Measurements from ENCODE around the gene RAB11FIP4.

RAB11FIP4 gene

GRCh38 chr17:31405890-31406371, 14.5 kb downstream of the RAB11FIP4 start:
- H3K27me3 ChIP-seq (ENCODE audit: insufficient read depth, poor library complexity, severe bottlenecking): no peaks in the 10 kb centered on the region
- no peaks in the 10 kb centered on the region for H3K9me3 ChIP-seq (ENCODE audit: severe bottlenecking)
- peak; percentile 50 for ATAC-seq (ENCODE audit: low read depth)
- no peaks in the 10 kb centered on the region for H3K4me1 ChIP-seq (ENCODE audit: insufficient read depth, poor library complexity, severe bottlenecking)
- no peaks in the 10 kb centered on the region for H3K36me3 ChIP-seq (ENCODE audit: low read depth)
- no peak overlapping the region for H3K4me3 ChIP-seq (ENCODE audit: severe bottlenecking)
- TF ChIP-seq, protein P1, sequence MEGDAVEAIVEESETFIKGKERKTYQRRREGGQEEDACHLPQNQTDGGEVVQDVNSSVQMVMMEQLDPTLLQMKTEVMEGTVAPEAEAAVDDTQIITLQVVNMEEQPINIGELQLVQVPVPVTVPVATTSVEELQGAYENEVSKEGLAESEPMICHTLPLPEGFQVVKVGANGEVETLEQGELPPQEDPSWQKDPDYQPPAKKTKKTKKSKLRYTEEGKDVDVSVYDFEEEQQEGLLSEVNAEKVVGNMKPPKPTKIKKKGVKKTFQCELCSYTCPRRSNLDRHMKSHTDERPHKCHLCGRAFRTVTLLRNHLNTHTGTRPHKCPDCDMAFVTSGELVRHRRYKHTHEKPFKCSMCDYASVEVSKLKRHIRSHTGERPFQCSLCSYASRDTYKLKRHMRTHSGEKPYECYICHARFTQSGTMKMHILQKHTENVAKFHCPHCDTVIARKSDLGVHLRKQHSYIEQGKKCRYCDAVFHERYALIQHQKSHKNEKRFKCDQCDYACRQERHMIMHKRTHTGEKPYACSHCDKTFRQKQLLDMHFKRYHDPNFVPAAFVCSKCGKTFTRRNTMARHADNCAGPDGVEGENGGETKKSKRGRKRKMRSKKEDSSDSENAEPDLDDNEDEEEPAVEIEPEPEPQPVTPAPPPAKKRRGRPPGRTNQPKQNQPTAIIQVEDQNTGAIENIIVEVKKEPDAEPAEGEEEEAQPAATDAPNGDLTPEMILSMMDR (IDR thresholded peaks at IDR 0.05; ENCODE audit: poor library complexity, severe bottlenecking): no peak
- H3K27ac ChIP-seq (ENCODE audit: poor library complexity, severe bottlenecking): no peak overlapping the region
- no peak for DNase-seq (ENCODE audit: low spot score)

DNA sequence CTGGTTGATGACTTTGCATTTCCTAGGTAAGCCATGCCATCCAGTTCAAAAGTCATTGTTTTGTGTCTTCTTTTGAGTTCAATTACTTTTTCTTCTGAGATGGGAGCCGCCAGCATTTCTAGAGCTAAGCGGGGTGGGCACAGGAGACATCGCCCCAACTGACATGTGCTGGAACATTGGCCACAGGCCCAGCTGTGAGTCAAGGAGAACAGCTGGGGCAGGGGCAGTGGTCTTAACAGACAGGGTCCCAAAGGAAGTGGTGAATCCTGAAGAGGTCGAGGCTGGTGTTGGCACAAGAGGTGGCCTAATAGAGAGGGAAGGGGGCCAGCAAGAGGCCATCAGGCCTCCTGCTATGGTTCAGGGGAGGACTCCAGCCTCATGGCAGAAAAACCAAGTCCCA, 17.1 kb downstream of the RAB11FIP4 start:
- H3K27me3 ChIP-seq (ENCODE audit: insufficient read depth, poor library complexity, severe bottlenecking): no peaks in the 10 kb centered on the region
- DNase-seq (ENCODE audit: low spot score) (no peak), ATAC-seq (ENCODE audit: low read depth) (no peak)
- TF ChIP-seq, protein P1 (IDR thresholded peaks at IDR 0.05; ENCODE audit: poor library complexity, severe bottlenecking): no peak
- H3K27ac ChIP-seq (ENCODE audit: poor library complexity, severe bottlenecking): no peak overlapping the region
- no peaks in the 10 kb centered on the region for H3K9me3 ChIP-seq (ENCODE audit: severe bottlenecking)
- H3K36me3 ChIP-seq (ENCODE audit: low read depth): no peaks in the 10 kb centered on the region
- no peak overlapping the region for H3K4me3 ChIP-seq (ENCODE audit: severe bottlenecking)
- no peaks in the 10 kb centered on the region for H3K4me1 ChIP-seq (ENCODE audit: insufficient read depth, poor library complexity, severe bottlenecking)

- TF ChIP-seq, protein P1 (IDR thresholded peaks at IDR 0.05; ENCODE audit: poor library complexity, severe bottlenecking): no peak
- no peak overlapping the region for H3K4me3 ChIP-seq (ENCODE audit: severe bottlenecking)
- DNase-seq (ENCODE audit: low spot score): no peak
These were observed 20.3 kb downstream of the RAB11FIP4 start for GRCh38 chr17:31411707-31412285.

GRCh38 chr17:31412511-31412910, 21.0 kb downstream of the RAB11FIP4 start:
- DNase-seq (ENCODE audit: low spot score) (no peak), ATAC-seq (ENCODE audit: low read depth) (no peak)
- no peaks in the 10 kb centered on the region for H3K36me3 ChIP-seq (ENCODE audit: low read depth)
- H3K4me1 ChIP-seq (ENCODE audit: insufficient read depth, poor library complexity, severe bottlenecking): no peaks in the 10 kb centered on the region
- TF ChIP-seq, protein P1 (IDR thresholded peaks at IDR 0.05; ENCODE audit: poor library complexity, severe bottlenecking): no peak
- H3K4me3 ChIP-seq (ENCODE audit: severe bottlenecking): no peak overlapping the region
- H3K9me3 ChIP-seq (ENCODE audit: severe bottlenecking): no peaks in the 10 kb centered on the region
- no peaks in the 10 kb centered on the region for H3K27me3 ChIP-seq (ENCODE audit: insufficient read depth, poor library complexity, severe bottlenecking)
- no peak overlapping the region for H3K27ac ChIP-seq (ENCODE audit: poor library complexity, severe bottlenecking)

More at GRCh38 chr17:31411707-31412285, 20.3 kb downstream of the RAB11FIP4 start:
- H3K36me3 ChIP-seq (ENCODE audit: low read depth): no peaks in the 10 kb centered on the region
- ATAC-seq (ENCODE audit: low read depth): no peak
- no peaks in the 10 kb centered on the region for H3K27me3 ChIP-seq (ENCODE audit: insufficient read depth, poor library complexity, severe bottlenecking)
- H3K27ac ChIP-seq (ENCODE audit: poor library complexity, severe bottlenecking): no peak overlapping the region
- H3K4me1 ChIP-seq (ENCODE audit: insufficient read depth, poor library complexity, severe bottlenecking): no peaks in the 10 kb centered on the region
- H3K9me3 ChIP-seq (ENCODE audit: severe bottlenecking): no peaks in the 10 kb centered on the region

DNA sequence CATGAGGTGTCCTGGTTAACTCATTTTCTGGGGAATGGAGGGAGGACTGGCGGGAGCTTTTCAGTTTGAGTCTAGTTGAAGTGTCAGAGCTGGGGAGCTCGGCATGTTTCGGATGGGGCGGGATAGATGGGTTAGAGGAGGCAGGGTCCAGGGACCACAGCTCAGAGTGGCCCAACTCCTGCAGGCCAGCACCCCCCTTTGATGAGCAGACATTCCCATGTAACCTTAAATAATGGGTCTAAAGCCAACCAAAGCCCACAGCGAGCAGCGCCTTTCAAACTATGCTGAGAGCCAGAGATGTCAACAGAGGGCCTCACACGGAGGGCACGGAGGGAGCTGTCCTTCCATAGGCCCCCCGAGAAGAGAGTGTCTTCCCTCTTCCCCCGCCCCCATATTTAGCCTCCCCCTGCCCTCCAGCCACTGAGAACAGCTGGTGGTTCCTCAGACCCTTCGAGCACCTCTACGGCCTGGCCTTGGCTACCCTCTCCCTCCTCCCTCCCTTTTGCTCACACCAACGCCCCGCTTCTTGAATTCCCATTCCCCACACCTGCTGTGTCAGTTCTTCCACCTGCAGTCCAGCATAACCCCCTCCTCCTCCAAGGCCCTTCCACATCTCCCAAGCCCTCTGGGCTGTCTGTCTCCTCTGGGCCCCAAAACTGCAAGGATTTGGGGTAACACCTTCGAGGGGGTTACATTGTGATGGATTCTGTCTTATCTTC, 21.8 kb downstream of the RAB11FIP4 start:
- Histone ChIP-seq H3K27ac (ENCODE audit: poor library complexity, severe bottlenecking) (no peak overlapping the region), H3K36me3 (ENCODE audit: low read depth) (no peaks in the 10 kb centered on the region)
- no peak for DNase-seq (ENCODE audit: low spot score)

More for the DNA sequence above, 21.8 kb downstream of the RAB11FIP4 start:
- no peaks in the 10 kb centered on the region for H3K27me3 ChIP-seq (ENCODE audit: insufficient read depth, poor library complexity, severe bottlenecking)
- H3K9me3 ChIP-seq (ENCODE audit: severe bottlenecking): no peaks in the 10 kb centered on the region
- no peaks in the 10 kb centered on the region for H3K4me1 ChIP-seq (ENCODE audit: insufficient read depth, poor library complexity, severe bottlenecking)
- no peak overlapping the region for H3K4me3 ChIP-seq (ENCODE audit: severe bottlenecking)
- TF ChIP-seq, protein P1 (IDR thresholded peaks at IDR 0.05; ENCODE audit: poor library complexity, severe bottlenecking): no peak
- no peak for ATAC-seq (ENCODE audit: low read depth)
